Neutrophil (primary cell): Measurements from ENCODE around the gene CEP162.

ENCODE experiments used
- H3K27ac ChIP-seq: fragments of 200-600 bp; sonication (generic); 2 replicates; pipeline ENCODE4 v1.5.1; 2016; ENCODE audit warnings: mild to moderate bottlenecking, moderate library complexity
- H3K27me3 ChIP-seq: fragments of 200-600 bp; sonication (generic); 2 replicates; pipeline ENCODE4 v1.6.0; 2016; ENCODE audit warnings: mild to moderate bottlenecking
- H3K36me3 ChIP-seq: fragments of 200-600 bp; sonication (generic); 2 replicates; pipeline ENCODE4 v1.5.1; 2017
- H3K4me1 ChIP-seq, 2 experiments: fragments of 200-600 bp in 1 of 2; sonication (generic) in 1 of 2; 1 replicate in 1 of 2; 2 replicates in 1 of 2; pipeline versions ENCODE4 v1.5.1 to v1.6.1; 2013 to 2016; ENCODE audit warnings: low read depth in 1 of 2, low read length in 1 of 2, mild to moderate bottlenecking in 1 of 2, moderate library complexity in 1 of 2; ENCODE audit not compliant: control insufficient read depth in 1 of 2, insufficient read depth in 1 of 2
- H3K4me3 ChIP-seq, 2 experiments: fragments of 200-600 bp in 1 of 2; sonication (generic) in 1 of 2; 1 replicate in 1 of 2; 2 replicates in 1 of 2; pipeline ENCODE4 v1.5.1; 2013 to 2016; ENCODE audit warnings: low read depth in 1 of 2, low read length in 1 of 2, mild to moderate bottlenecking in 1 of 2, moderate library complexity in 1 of 2
- H3K9me3 ChIP-seq: fragments of 200-600 bp; sonication (generic); 2 replicates; pipeline ENCODE4 v1.5.1; 2016
- CTCF ChIP-seq: fragments of 200-600 bp; sonication (generic); IDR thresholded peaks from 2 replicates; pipeline ENCODE4 v1.5.1; 2016; ENCODE audit warnings: antibody characterized with exemption

Gene CEP162

GRCh38 chr6:84077645-84078044, 149.8 kb downstream of the CEP162 start:
- Histone ChIP-seq H3K27me3 (no peaks in the 10 kb centered on the region), H3K27ac (no peak overlapping the region), H3K4me3 (no peak overlapping the region), H3K4me1 (no peaks in the 10 kb centered on the region), H3K36me3 (no peaks in the 10 kb centered on the region), H3K9me3 (no peaks in the 10 kb centered on the region)
- TF ChIP-seq CTCF = no peak

GRCh38 chr6:84074988-84075781, 152.3 kb downstream of the CEP162 start:
- no peaks in the 10 kb centered on the region for H3K36me3 ChIP-seq
- no peaks in the 10 kb centered on the region for H3K4me1 ChIP-seq
- no peak for TF ChIP-seq CTCF
- no peaks in the 10 kb centered on the region for H3K27me3 ChIP-seq
- no peak overlapping the region for H3K27ac ChIP-seq
- no peak overlapping the region for H3K4me3 ChIP-seq
- no peaks in the 10 kb centered on the region for H3K9me3 ChIP-seq
